K562 (cell line): ENCODE measurements around the gene PRKAR1B. TPM values are rescaled to one million over a fixed set of nuclear protein-coding genes. Genes with fewer than 3 reads are reported as not detected.

ENCODE experiments used
- ARHGAP35 ChIP-seq: fragments of 450-650 bp; IDR thresholded peaks from 2 replicates; pipeline ENCODE4 v1.6.1; 2018; ENCODE audit not compliant: partially characterized antibody
- EHMT2 ChIP-seq: fragments of 450-650 bp; IDR thresholded peaks from 2 replicates; pipeline ENCODE4 v1.6.1; 2018; ENCODE audit warnings: antibody characterized with exemption
- HDGF ChIP-seq: fragments of 450-650 bp; IDR thresholded peaks from 2 replicates; pipeline ENCODE4 v1.6.1; 2016
- ILK ChIP-seq: fragments of 450-650 bp; IDR thresholded peaks from 2 replicates; pipeline ENCODE4 v1.6.1; 2016; ENCODE audit warnings: missing genetic modification characterization, low read depth, mild to moderate bottlenecking, missing compliant biosample characterization, moderate library complexity, borderline replicate concordance
- POLR2B ChIP-seq: fragments of 450-650 bp; IDR thresholded peaks from 2 replicates; pipeline ENCODE4 v1.6.1; 2018; ENCODE audit warnings: low read depth; ENCODE audit not compliant: partially characterized antibody
- SMARCA4 ChIP-seq: fragments of 450-650 bp; IDR thresholded peaks from 2 replicates; pipeline ENCODE4 v1.6.1; 2016
- ZNF239 ChIP-seq: fragments of 250-450 bp; sonication (Bioruptor Pico); IDR thresholded peaks from 2 replicates; pipeline ENCODE4 v1.4.0; 2020; ENCODE audit warnings: mild to moderate bottlenecking
- ZNF24 ChIP-seq: fragments of 450-650 bp; IDR thresholded peaks from 2 replicates; pipeline ENCODE4 v1.6.1; 2016
- polyA plus RNA-seq, 8 experiments: library from polyadenylated mRNA; depleted of rRNA in 4 of 8; stranded (reverse) in 5 of 8; unstranded in 3 of 8; fragments of >200 nt; fragmentation: Nextera tagmentation in 2 of 8; fragmentation: Illumina TruSeq in 1 of 8; extraction: Ambion mirVana in 2 of 8; extraction: Trizol in 1 of 8; gene quantifications; 2 replicates each; pipeline versions ENCODE4 v1.2.1 to v1.2.3, GENCODE V29; 2011 to 2014; ENCODE audit warnings: inconsistent platforms in 1 of 8, missing spikeins in 1 of 8
- total RNA-seq, 7 experiments: library from RNA; depleted of rRNA in 6 of 7; stranded (reverse); fragments of >200 nt in 6 of 7; fragmentation: Illumina TruSeq in 2 of 7; extraction: Trizol in 2 of 7; gene quantifications; 2 replicates each; pipeline versions ENCODE4 v1.2.1 to v1.2.3, GENCODE V29; 2011 to 2021; ENCODE audit warnings: low replicate concordance in 1 of 7
- TF ChIP-seq, protein P1 (sequence below): sonication (generic); formaldehyde crosslinking; IDR thresholded peaks from 2 replicates; pipeline ENCODE4 v1.8.0; 2023; ENCODE audit warnings: mild to moderate bottlenecking, missing genetic modification reagents
- TF ChIP-seq, protein P2 (sequence below): fragments of 200-800 bp; sonication (Bioruptor generic); IDR thresholded peaks from 2 replicates; pipeline ENCODE4 v1.6.1; 2017; ENCODE audit warnings: missing genetic modification characterization, missing compliant biosample characterization

Gene PRKAR1B
- total and polyA plus RNA-seq, 9 of the 15 experiments (the other 6 are each of a cell fraction or from before 2014, with no cell fraction given): 0.99 to 30.5 (median 12.7) TPM

DNA sequence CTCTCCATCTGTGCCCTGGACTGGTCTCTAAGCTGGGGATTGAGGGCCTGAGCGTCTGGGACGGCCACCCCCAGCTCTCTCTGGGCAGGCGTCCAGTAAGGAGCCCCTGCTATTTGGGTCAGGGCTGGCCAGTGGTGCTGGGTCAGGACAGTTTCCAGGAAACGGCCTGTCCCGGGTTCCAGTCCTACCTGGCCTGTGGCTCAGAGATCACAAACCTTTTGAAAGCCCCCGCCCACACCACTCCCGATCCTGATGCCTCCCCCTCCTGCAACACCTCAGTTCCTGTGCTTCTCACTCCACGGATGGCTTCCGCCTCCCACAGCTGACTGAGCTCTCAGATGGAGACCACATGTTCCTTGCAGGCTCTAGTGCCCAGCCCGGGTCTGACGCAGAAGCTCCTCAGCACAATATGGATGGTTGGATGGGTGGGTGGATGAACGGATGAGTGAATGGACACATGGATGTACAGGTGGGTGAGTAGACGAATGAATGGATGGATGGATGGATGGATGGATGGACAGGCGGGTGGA lies 115.7 kb downstream of the PRKAR1B start (continued):
- TF ChIP-seq, protein P1, sequence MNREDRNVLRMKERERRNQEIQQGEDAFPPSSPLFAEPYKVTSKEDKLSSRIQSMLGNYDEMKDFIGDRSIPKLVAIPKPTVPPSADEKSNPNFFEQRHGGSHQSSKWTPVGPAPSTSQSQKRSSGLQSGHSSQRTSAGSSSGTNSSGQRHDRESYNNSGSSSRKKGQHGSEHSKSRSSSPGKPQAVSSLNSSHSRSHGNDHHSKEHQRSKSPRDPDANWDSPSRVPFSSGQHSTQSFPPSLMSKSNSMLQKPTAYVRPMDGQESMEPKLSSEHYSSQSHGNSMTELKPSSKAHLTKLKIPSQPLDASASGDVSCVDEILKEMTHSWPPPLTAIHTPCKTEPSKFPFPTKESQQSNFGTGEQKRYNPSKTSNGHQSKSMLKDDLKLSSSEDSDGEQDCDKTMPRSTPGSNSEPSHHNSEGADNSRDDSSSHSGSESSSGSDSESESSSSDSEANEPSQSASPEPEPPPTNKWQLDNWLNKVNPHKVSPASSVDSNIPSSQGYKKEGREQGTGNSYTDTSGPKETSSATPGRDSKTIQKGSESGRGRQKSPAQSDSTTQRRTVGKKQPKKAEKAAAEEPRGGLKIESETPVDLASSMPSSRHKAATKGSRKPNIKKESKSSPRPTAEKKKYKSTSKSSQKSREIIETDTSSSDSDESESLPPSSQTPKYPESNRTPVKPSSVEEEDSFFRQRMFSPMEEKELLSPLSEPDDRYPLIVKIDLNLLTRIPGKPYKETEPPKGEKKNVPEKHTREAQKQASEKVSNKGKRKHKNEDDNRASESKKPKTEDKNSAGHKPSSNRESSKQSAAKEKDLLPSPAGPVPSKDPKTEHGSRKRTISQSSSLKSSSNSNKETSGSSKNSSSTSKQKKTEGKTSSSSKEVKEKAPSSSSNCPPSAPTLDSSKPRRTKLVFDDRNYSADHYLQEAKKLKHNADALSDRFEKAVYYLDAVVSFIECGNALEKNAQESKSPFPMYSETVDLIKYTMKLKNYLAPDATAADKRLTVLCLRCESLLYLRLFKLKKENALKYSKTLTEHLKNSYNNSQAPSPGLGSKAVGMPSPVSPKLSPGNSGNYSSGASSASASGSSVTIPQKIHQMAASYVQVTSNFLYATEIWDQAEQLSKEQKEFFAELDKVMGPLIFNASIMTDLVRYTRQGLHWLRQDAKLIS: no peak
- TF ChIP-seq POLR2B (peak; percentile 7), SMARCA4 (no peak), ARHGAP35 (peak; percentile 21), ILK (tag) (no peak), ZNF24 (no peak), EHMT2 (no peak), ZNF239 (CRISPR knock-in tag) (no peak), HDGF (no peak)
- TF ChIP-seq, protein P2, sequence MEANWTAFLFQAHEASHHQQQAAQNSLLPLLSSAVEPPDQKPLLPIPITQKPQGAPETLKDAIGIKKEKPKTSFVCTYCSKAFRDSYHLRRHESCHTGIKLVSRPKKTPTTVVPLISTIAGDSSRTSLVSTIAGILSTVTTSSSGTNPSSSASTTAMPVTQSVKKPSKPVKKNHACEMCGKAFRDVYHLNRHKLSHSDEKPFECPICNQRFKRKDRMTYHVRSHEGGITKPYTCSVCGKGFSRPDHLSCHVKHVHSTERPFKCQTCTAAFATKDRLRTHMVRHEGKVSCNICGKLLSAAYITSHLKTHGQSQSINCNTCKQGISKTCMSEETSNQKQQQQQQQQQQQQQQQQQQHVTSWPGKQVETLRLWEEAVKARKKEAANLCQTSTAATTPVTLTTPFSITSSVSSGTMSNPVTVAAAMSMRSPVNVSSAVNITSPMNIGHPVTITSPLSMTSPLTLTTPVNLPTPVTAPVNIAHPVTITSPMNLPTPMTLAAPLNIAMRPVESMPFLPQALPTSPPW (CRISPR knock-in tag): 0 out of 2 replicates have a peak, but pooled peaks have one; percentile 36
